ENCODE measurements around the gene ATR. TPM values are rescaled to one million over a fixed set of nuclear protein-coding genes. Genes with fewer than 3 reads are reported as not detected.
A peak's percentile ranks its signal among the peaks of the same experiment; 100 is the strongest.

Gene ATR
- total and polyA plus RNA-seq, 9 of the 15 experiments (the other 6 are each of a cell fraction or from before 2014, with no cell fraction given), result 18.0 to 37.8 (median 23.2) TPM

DNA sequence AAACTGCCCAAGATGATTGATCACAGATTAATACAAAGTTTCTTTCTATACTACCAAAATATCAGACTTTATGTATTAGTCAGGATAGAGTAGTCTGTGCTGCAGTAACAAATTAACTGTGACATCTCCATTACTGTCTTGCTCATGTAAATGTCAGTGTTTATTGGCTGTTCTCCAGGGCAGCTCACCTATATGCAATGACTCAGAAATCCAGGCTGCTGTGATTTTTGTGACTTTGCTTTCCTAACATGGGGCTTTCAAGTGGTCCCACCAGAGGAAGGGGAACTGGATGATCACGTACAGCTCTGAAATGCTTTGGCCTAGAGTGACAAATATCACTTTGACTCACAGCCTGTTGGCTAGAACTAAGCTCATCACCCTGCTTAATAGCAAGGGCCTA, 30.6 kb upstream of the ATR start:
- H3K27me3 ChIP-seq (ENCODE audit: control insufficient read depth in 2 of 2, insufficient read depth in 2 of 2, low read length in 2 of 2), result no peaks in the 10 kb centered on the region
- DNase-seq (ENCODE audit: extremely low read depth in 1 of 4, low spot score in 3 of 4) (no peak), FAIRE-seq (peak; percentile 48), ATAC-seq (no peak)
- H2AFZ ChIP-seq (ENCODE audit: low read depth, low read length), result no peak overlapping the region
- H3K36me3 ChIP-seq (ENCODE audit: control insufficient read depth, insufficient read depth, low read length), result no peaks in the 10 kb centered on the region
- WGBS (ENCODE audit: insufficient coverage, low coverage, missing lambda C conversion rate), result 67% methylated on average over 1 of the region's 1 CpG
- ChIA-PET POLR2A (interaction anchor here (0.9 to 2.4 kb wide), 5 partner anchors 12 to 392 kb away, joined by 3 to 9 read pairs (median 6); partner anchors contain the start of genes PLS1 and U2SURP), CTCF (ENCODE audit: low intra/inter-chr PET ratio) (no interaction called here)
- intact Hi-C loops (cut with micrococcal nuclease) (no loop called here), in situ Hi-C loops (cut with MboI) (no loop called here)
- H3K79me2 ChIP-seq (ENCODE audit: control insufficient read depth, insufficient read depth, low read length), result no peaks in the 10 kb centered on the region
- H3K4me1 ChIP-seq (replicated peaks in 1 of 2; ENCODE audit: control insufficient read depth in 2 of 2, insufficient read depth in 2 of 2, low read length in 2 of 2), result peaks cover 0 to 4% of the 10 kb centered on the region in 2 experiments; a peak in 1 of 5 replicates
- no peak overlapping the region for H3K4me2 ChIP-seq (ENCODE audit: insufficient read depth, low read length)
- H3K9me1 ChIP-seq (ENCODE audit: control insufficient read depth, insufficient read depth, low read length), result no peaks in the 10 kb centered on the region
- H3K4me3 ChIP-seq, result no peak overlapping the region
- no peaks in the 10 kb centered on the region for H4K20me1 ChIP-seq (replicated peaks; ENCODE audit: control insufficient read depth, insufficient read depth, low read length)
- H3K9ac ChIP-seq (ENCODE audit: insufficient read depth in 1 of 2, low read depth in 2 of 2, low read length in 2 of 2), result no peak overlapping the region
- no TSS peak for BruUV-seq (replicated peaks)
- no peak overlapping the region for H3K27ac ChIP-seq (ENCODE audit: extremely low read depth, low read depth, low read length)
- no peaks in the 10 kb centered on the region for H3K9me3 ChIP-seq (replicated peaks; ENCODE audit: control insufficient read depth, insufficient read depth, low read depth, low read length)
- TF ChIP-seq KDM1A (IDR thresholded peaks at IDR 0.05) (peak; percentile 77 to 83), ZNF655 (CRISPR knock-in tag; IDR thresholded peaks at IDR 0.05) (no peak), ZNF12 (CRISPR knock-in tag; IDR thresholded peaks at IDR 0.05) (peak; percentile 89; the same call in 1 of the 2 replicates), ZNF197 (CRISPR knock-in tag; IDR thresholded peaks at IDR 0.05; ENCODE audit: low read depth) (no peak), FOSL1 (tag; conservative IDR thresholded peaks at IDR 0.05) (0 out of 2 replicates have a peak, but pooled peaks have one; percentile 19), ZNF134 (CRISPR knock-in tag; conservative IDR thresholded peaks at IDR 0.05) (no peak), HNRNPH1 (optimal IDR thresholded peaks at IDR 0.05; ENCODE audit: low read depth, low read length) (no peak), NFIC (IDR thresholded peaks at IDR 0.05) (peak; percentile 34), SRSF7 (optimal IDR thresholded peaks at IDR 0.05; ENCODE audit: low read depth, low read length) (no peak), POLR3G (IDR thresholded peaks at IDR 0.05; ENCODE audit: extremely low read depth, insufficient read length, insufficient replicate concordance) (no peak), MIER1 (IDR thresholded peaks at IDR 0.05; ENCODE audit: low read depth) (no peak), MEIS2 (IDR thresholded peaks at IDR 0.05; ENCODE audit: partially characterized antibody) (peak; percentile 11)
